K562 (cell line): Measurements from ENCODE around the gene NUP133. TPM values are rescaled to one million over a fixed set of nuclear protein-coding genes. Genes with fewer than 3 reads are reported as not detected.
A peak's percentile ranks its signal among the peaks of the same experiment; 100 is the strongest.

Experiments
- ATF1 ChIP-seq, 2 experiments: fragments of 450-650 bp in 1 of 2; IDR thresholded peaks; 2 replicates each; pipeline ENCODE4 v1.6.1; 2016; ENCODE audit warnings: missing compliant biosample characterization in 1 of 2, missing genetic modification characterization in 1 of 2
- C11orf30 ChIP-seq: fragments of 450-650 bp; IDR thresholded peaks from 2 replicates; pipeline ENCODE4 v1.6.1; 2016; ENCODE audit warnings: low read depth, mild to moderate bottlenecking
- DACH1 ChIP-seq: fragments of 450-650 bp; IDR thresholded peaks from 2 replicates; pipeline ENCODE4 v1.6.1; 2018; ENCODE audit not compliant: partially characterized antibody
- KDM2B ChIP-seq: fragments of 250-450 bp; sonication (Bioruptor Pico); IDR thresholded peaks from 2 replicates; pipeline ENCODE4 v1.8.0; 2021; ENCODE audit warnings: mild to moderate bottlenecking, moderate library complexity
- KDM4B ChIP-seq, 2 experiments: fragments of 450-650 bp in 1 of 2; sonication (generic) in 1 of 2; IDR thresholded peaks; 2 replicates each; pipeline ENCODE4 v1.6.1; 2016 to 2017; ENCODE audit warnings: borderline replicate concordance in 2 of 2, antibody characterized with exemption in 1 of 2, low read depth in 1 of 2, mild to moderate bottlenecking in 1 of 2
- MBD2 ChIP-seq: sonication (generic); IDR thresholded peaks from 2 replicates; pipeline ENCODE4 v1.6.1; 2016; ENCODE audit warnings: low read depth, borderline replicate concordance
- MCM5 ChIP-seq: fragments of 450-650 bp; IDR thresholded peaks from 2 replicates; pipeline ENCODE4 v1.6.1; 2016; ENCODE audit warnings: low read depth
- NBN ChIP-seq: fragments of 450-650 bp; IDR thresholded peaks from 2 replicates; pipeline ENCODE4 v1.6.1; 2016; ENCODE audit warnings: low read depth, mild to moderate bottlenecking
- PHB ChIP-seq: fragments of 250-450 bp; sonication (Bioruptor Pico); IDR thresholded peaks from 2 replicates; pipeline ENCODE4 v1.5.0; 2021
- PHB2 ChIP-seq: fragments of 450-650 bp; IDR thresholded peaks from 2 replicates; pipeline ENCODE4 v1.6.1; 2017; ENCODE audit warnings: low read depth
- PHF20 ChIP-seq: fragments of 450-650 bp; IDR thresholded peaks from 2 replicates; pipeline ENCODE4 v1.6.1; 2018; ENCODE audit not compliant: partially characterized antibody
- PHTF2 ChIP-seq: fragments of 250-450 bp; sonication (Bioruptor Pico); IDR thresholded peaks from 2 replicates; pipeline ENCODE4 v1.5.0; 2021; ENCODE audit warnings: mild to moderate bottlenecking
- POLR2A ChIP-seq: fragments of 450-650 bp; conservative IDR thresholded peaks from 2 replicates; pipeline ENCODE4 v1.6.1; 2016
- RFX1 ChIP-seq: fragments of 450-650 bp; IDR thresholded peaks from 2 replicates; pipeline ENCODE4 v1.6.1; 2016; ENCODE audit warnings: mild to moderate bottlenecking, moderate library complexity
- SLC30A9 ChIP-seq: fragments of 250-450 bp; sonication (Bioruptor Pico); IDR thresholded peaks from 2 replicates; pipeline ENCODE4 v1.8.0; 2022; ENCODE audit warnings: mild to moderate bottlenecking, moderate library complexity
- SNIP1 ChIP-seq: fragments of 450-650 bp; IDR thresholded peaks from 2 replicates; pipeline ENCODE4 v1.7.1; 2017; ENCODE audit warnings: low read depth, mild to moderate bottlenecking
- ZNF589 ChIP-seq: fragments of 200-800 bp; sonication (Bioruptor generic); IDR thresholded peaks from 2 replicates; pipeline ENCODE4 v1.6.1; 2016; ENCODE audit warnings: low read depth, missing genetic modification characterization, missing compliant biosample characterization
- ZNF77 ChIP-seq: fragments of 250-450 bp; sonication (Bioruptor Pico); IDR thresholded peaks from 2 replicates; pipeline ENCODE4 v1.5.0; 2020
- polyA plus RNA-seq, 8 experiments: library from polyadenylated mRNA; depleted of rRNA in 4 of 8; stranded (reverse) in 5 of 8; unstranded in 3 of 8; fragments of >200 nt; fragmentation: Nextera tagmentation in 2 of 8; fragmentation: Illumina TruSeq in 1 of 8; extraction: Ambion mirVana in 2 of 8; extraction: Trizol in 1 of 8; gene quantifications; 2 replicates each; pipeline versions ENCODE4 v1.2.1 to v1.2.3, GENCODE V29; 2011 to 2014; ENCODE audit warnings: inconsistent platforms in 1 of 8, missing spikeins in 1 of 8
- total RNA-seq, 7 experiments: library from RNA; depleted of rRNA in 6 of 7; stranded (reverse); fragments of >200 nt in 6 of 7; fragmentation: Illumina TruSeq in 2 of 7; extraction: Trizol in 2 of 7; gene quantifications; 2 replicates each; pipeline versions ENCODE4 v1.2.1 to v1.2.3, GENCODE V29; 2011 to 2021; ENCODE audit warnings: low replicate concordance in 1 of 7
- TF ChIP-seq, protein P1 (sequence below): fragments of 450-650 bp; IDR thresholded peaks from 2 replicates; pipeline ENCODE4 v1.6.1; 2017; ENCODE audit warnings: antibody characterized with exemption, mild to moderate bottlenecking
- TF ChIP-seq, protein P2 (sequence below): IDR thresholded peaks from 3 replicates; pipeline ENCODE4 v1.6.1; 2011; ENCODE audit warnings: borderline replicate concordance, mild to moderate bottlenecking, moderate library complexity; ENCODE audit not compliant: insufficient read length; ENCODE audit errors: extremely low read depth
- TF ChIP-seq, protein P3 (sequence below), 2 experiments: fragments of 200-800 bp in 1 of 2; sonication (Bioruptor generic) in 1 of 2; sonication (generic) in 1 of 2; formaldehyde crosslinking in 1 of 2; IDR thresholded peaks in 1 of 2; conservative IDR thresholded peaks in 1 of 2; 2 replicates each; pipeline versions ENCODE4 v1.5.0 to v1.6.1; 2016 to 2020; ENCODE audit warnings: missing compliant biosample characterization in 1 of 2, missing genetic modification characterization in 1 of 2, missing genetic modification reagents in 1 of 2

The NUP133 gene
- total and polyA plus RNA-seq, 9 of the 15 experiments (the other 6 are each of a cell fraction or from before 2014, with no cell fraction given): 21.7 to 85.1 (median 61.3) TPM

DNA sequence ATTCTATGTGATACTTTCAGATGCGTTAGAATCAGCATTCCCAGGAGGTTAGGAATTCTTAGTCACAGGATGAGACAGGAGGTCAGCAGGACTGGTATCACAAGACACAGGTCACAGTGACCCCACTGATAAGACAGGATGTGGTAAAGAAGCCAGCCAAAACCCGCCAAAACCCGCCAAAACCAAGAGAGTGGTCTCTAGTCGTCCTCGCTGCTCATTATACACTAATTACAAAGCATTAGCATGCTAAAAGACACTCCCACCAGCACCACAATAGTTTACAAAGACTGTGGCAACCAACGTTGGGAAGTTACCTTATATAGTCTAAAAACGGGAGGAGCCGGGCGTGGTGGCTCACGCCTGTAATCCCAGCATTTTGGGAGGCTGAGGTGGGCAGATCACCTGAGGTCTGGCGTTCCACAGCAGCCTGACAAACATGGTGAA lies 60.3 kb downstream of the NUP133 start (continued):
- TF ChIP-seq, protein P1, sequence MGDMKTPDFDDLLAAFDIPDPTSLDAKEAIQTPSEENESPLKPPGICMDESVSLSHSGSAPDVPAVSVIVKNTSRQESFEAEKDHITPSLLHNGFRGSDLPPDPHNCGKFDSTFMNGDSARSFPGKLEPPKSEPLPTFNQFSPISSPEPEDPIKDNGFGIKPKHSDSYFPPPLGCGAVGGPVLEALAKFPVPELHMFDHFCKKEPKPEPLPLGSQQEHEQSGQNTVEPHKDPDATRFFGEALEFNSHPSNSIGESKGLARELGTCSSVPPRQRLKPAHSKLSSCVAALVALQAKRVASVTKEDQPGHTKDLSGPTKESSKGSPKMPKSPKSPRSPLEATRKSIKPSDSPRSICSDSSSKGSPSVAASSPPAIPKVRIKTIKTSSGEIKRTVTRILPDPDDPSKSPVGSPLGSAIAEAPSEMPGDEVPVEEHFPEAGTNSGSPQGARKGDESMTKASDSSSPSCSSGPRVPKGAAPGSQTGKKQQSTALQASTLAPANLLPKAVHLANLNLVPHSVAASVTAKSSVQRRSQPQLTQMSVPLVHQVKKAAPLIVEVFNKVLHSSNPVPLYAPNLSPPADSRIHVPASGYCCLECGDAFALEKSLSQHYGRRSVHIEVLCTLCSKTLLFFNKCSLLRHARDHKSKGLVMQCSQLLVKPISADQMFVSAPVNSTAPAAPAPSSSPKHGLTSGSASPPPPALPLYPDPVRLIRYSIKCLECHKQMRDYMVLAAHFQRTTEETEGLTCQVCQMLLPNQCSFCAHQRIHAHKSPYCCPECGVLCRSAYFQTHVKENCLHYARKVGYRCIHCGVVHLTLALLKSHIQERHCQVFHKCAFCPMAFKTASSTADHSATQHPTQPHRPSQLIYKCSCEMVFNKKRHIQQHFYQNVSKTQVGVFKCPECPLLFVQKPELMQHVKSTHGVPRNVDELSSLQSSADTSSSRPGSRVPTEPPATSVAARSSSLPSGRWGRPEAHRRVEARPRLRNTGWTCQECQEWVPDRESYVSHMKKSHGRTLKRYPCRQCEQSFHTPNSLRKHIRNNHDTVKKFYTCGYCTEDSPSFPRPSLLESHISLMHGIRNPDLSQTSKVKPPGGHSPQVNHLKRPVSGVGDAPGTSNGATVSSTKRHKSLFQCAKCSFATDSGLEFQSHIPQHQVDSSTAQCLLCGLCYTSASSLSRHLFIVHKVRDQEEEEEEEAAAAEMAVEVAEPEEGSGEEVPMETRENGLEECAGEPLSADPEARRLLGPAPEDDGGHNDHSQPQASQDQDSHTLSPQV: peak; percentile 69
- TF ChIP-seq, protein P2, sequence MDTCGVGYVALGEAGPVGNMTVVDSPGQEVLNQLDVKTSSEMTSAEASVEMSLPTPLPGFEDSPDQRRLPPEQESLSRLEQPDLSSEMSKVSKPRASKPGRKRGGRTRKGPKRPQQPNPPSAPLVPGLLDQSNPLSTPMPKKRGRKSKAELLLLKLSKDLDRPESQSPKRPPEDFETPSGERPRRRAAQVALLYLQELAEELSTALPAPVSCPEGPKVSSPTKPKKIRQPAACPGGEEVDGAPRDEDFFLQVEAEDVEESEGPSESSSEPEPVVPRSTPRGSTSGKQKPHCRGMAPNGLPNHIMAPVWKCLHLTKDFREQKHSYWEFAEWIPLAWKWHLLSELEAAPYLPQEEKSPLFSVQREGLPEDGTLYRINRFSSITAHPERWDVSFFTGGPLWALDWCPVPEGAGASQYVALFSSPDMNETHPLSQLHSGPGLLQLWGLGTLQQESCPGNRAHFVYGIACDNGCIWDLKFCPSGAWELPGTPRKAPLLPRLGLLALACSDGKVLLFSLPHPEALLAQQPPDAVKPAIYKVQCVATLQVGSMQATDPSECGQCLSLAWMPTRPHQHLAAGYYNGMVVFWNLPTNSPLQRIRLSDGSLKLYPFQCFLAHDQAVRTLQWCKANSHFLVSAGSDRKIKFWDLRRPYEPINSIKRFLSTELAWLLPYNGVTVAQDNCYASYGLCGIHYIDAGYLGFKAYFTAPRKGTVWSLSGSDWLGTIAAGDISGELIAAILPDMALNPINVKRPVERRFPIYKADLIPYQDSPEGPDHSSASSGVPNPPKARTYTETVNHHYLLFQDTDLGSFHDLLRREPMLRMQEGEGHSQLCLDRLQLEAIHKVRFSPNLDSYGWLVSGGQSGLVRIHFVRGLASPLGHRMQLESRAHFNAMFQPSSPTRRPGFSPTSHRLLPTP: no peak
- TF ChIP-seq, protein P3, sequence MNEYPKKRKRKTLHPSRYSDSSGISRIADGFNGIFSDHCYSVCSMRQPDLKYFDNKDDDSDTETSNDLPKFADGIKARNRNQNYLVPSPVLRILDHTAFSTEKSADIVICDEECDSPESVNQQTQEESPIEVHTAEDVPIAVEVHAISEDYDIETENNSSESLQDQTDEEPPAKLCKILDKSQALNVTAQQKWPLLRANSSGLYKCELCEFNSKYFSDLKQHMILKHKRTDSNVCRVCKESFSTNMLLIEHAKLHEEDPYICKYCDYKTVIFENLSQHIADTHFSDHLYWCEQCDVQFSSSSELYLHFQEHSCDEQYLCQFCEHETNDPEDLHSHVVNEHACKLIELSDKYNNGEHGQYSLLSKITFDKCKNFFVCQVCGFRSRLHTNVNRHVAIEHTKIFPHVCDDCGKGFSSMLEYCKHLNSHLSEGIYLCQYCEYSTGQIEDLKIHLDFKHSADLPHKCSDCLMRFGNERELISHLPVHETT (CRISPR knock-in tag; conservative IDR thresholded peaks at IDR 0.05 in 1 of 2, IDR thresholded peaks at IDR 0.05 in 1 of 2): peak in 1 of 2 experiments; percentile 30; a peak in 1 of 4 replicates
- TF ChIP-seq PHB2: no peak
- TF ChIP-seq POLR2A: no peak
- TF ChIP-seq MBD2: no peak
- TF ChIP-seq PHTF2 (CRISPR knock-in tag): no peak
- TF ChIP-seq SLC30A9: no peak
- TF ChIP-seq KDM2B (CRISPR knock-in tag): no peak
- TF ChIP-seq ATF1 (CRISPR knock-in tag; IDR thresholded peaks at IDR 0.05): no peak
- TF ChIP-seq ATF1 (tag; IDR thresholded peaks at IDR 0.05): peak; percentile 31; the same call in 1 of the 2 replicates
- TF ChIP-seq C11orf30: no peak
- no peak for TF ChIP-seq RFX1
- TF ChIP-seq NBN: no peak
- no peak for TF ChIP-seq PHB (CRISPR knock-in tag)
- TF ChIP-seq MCM5: no peak
- no peak for TF ChIP-seq ZNF77 (CRISPR knock-in tag)
- TF ChIP-seq KDM4B (IDR thresholded peaks at IDR 0.05; ENCODE audit: borderline replicate concordance in 2 of 2, low read depth in 1 of 2): no peak
- no peak for TF ChIP-seq SNIP1
- peak; percentile 93 for TF ChIP-seq ZNF589 (CRISPR knock-in tag)
- TF ChIP-seq PHF20: no peak
- no peak for TF ChIP-seq DACH1
